Lung (tissue), 12 donors: ENCODE results near the gene HPSE2. TPM values are rescaled to one million over a fixed set of nuclear protein-coding genes. Genes with fewer than 3 reads are reported as not detected.

ENCODE experiments used
- ATAC-seq: fragments of 200-7000 bp; cut with Tn5 transposase; one replicate; pipeline ENCODE4 v1.9.1; 2020; ENCODE audit warnings: moderate number of reproducible peaks; ENCODE audit not compliant: insufficient read depth, low FRiP score
- DNase-seq, 3 donors: peaks; one replicate each; pipeline ENCODE4 v3.0.0-alpha.2; 2013 to 2017
- H3K27ac ChIP-seq, 2 donors: one replicate each; pipeline ENCODE4 v1.5.1; 2013; ENCODE audit warnings: mild to moderate bottlenecking in 2 of 2, moderate library complexity in 2 of 2, control low read depth in 1 of 2, inconsistent platforms in 1 of 2, low read depth in 1 of 2, low read length in 1 of 2
- H3K27me3 ChIP-seq, 3 donors: one replicate each; pipeline ENCODE4 v1.5.1; 2013; ENCODE audit warnings: low read length in 2 of 3; ENCODE audit not compliant: control insufficient read depth in 3 of 3, insufficient read depth in 3 of 3
- H3K36me3 ChIP-seq, 4 donors: one replicate each; pipeline ENCODE4 v1.5.1; 2013; ENCODE audit warnings: low read length in 4 of 4, mild to moderate bottlenecking in 1 of 4, moderate library complexity in 1 of 4; ENCODE audit not compliant: control insufficient read depth in 4 of 4, insufficient read depth in 4 of 4
- H3K4me1 ChIP-seq, 5 donors: one replicate each; pipeline ENCODE4 v1.5.1; 2013; ENCODE audit warnings: low read length in 5 of 5, mild to moderate bottlenecking in 2 of 5, moderate library complexity in 1 of 5; ENCODE audit not compliant: control insufficient read depth in 5 of 5, insufficient read depth in 5 of 5
- H3K4me3 ChIP-seq: one replicate; pipeline ENCODE4 v1.5.1; 2013; ENCODE audit warnings: mild to moderate bottlenecking, control low read depth, moderate library complexity
- H3K9ac ChIP-seq, 2 donors: one replicate each; pipeline ENCODE4 v1.5.1; 2013; ENCODE audit warnings: low read length in 2 of 2, control low read depth in 1 of 2; ENCODE audit not compliant: insufficient read depth in 1 of 2
- H3K9me3 ChIP-seq, 4 donors: one replicate each; pipeline ENCODE4 v1.5.1; 2013; ENCODE audit warnings: low read length in 3 of 4, mild to moderate bottlenecking in 1 of 4, moderate library complexity in 1 of 4; ENCODE audit not compliant: control insufficient read depth in 4 of 4, insufficient read depth in 3 of 4
- CTCF ChIP-seq: IDR thresholded peaks from 2 replicates; pipeline ENCODE4 v1.5.1; 2012; ENCODE audit warnings: mild to moderate bottlenecking; ENCODE audit errors: control extremely low read depth, extremely low read depth
- WGBS, 2 donors: extraction: QIAGEN DNeasy Blood & Tissue Kit; methylation state at CpG; one replicate each; pipeline ENCODE4 v1.1.7; 2013; 5-methylcytosine and 5-hydroxymethylcytosine counted together
- polyA plus RNA-seq, 2 donors: library from polyadenylated mRNA; stranded (reverse); fragments of 200-250 nt; gene quantifications; one replicate each; pipeline ENCODE4 v1.2.1, GENCODE V29; 2013
- total RNA-seq, 2 donors: library from RNA; depleted of rRNA in 1 of 2; stranded (reverse); fragments of >200 nt in 1 of 2; gene quantifications; one replicate each; pipeline ENCODE4 v1.2.1, GENCODE V29; 2014 to 2021
- donor health status: control.
- donor health status: control.
- donor health status: Bipolar disorder and iron deficiency.
- donor health status: healthy.
- donor health status: DM: yes; HTN: yes; CAD: no.

HPSE2 gene
- total and polyA plus RNA-seq, 4 donors: 0.32 to 47.3 (median 1.9) TPM

GRCh38 chr10:98519841-98520240, 715.8 kb downstream of the HPSE2 start:
- no peaks in the 10 kb centered on the region for H3K36me3 ChIP-seq
- no peaks in the 10 kb centered on the region for H3K27me3 ChIP-seq
- no peaks in the 10 kb centered on the region for H3K9me3 ChIP-seq
- no peak for ATAC-seq
- H3K9ac ChIP-seq: no peak overlapping the region
- WGBS, 2 donors: 73 to 85% methylated on average over 2 of the region's 2 CpGs
- no peak overlapping the region for H3K27ac ChIP-seq
- DNase-seq: peak in 1 of 3 donors; percentile 28
- H3K4me3 ChIP-seq: no peak overlapping the region
- TF ChIP-seq CTCF: no peak
- H3K4me1 ChIP-seq: no peaks in the 10 kb centered on the region

- no peaks in the 10 kb centered on the region for H3K36me3 ChIP-seq
- no peaks in the 10 kb centered on the region for H3K9me3 ChIP-seq
- H3K27me3 ChIP-seq: no peaks in the 10 kb centered on the region
- H3K27ac ChIP-seq: no peak overlapping the region
- WGBS, 2 donors: 49 to 78% methylated on average over 2 of the region's 2 CpGs
- H3K9ac ChIP-seq: no peak overlapping the region
- no peak for TF ChIP-seq CTCF
- DNase-seq (no peak), ATAC-seq (no peak)
- no peak overlapping the region for H3K4me3 ChIP-seq
- no peaks in the 10 kb centered on the region for H3K4me1 ChIP-seq
These were observed 718.0 kb downstream of the HPSE2 start for GRCh38 chr10:98517672-98518071.

GRCh38 chr10:98516352-98516751, 719.3 kb downstream of the HPSE2 start:
- DNase-seq (no peak), ATAC-seq (no peak)
- Histone ChIP-seq H3K27me3 (no peaks in the 10 kb centered on the region), H3K9me3 (no peaks in the 10 kb centered on the region), H3K4me1 (no peaks in the 10 kb centered on the region), H3K9ac (no peak overlapping the region), H3K4me3 (no peak overlapping the region), H3K27ac (no peak overlapping the region), H3K36me3 (no peaks in the 10 kb centered on the region)
- 65 to 70% methylated on average over 2 of the region's 2 CpGs for WGBS, 2 donors
- no peak for TF ChIP-seq CTCF

- no peak for TF ChIP-seq CTCF
- H3K27ac ChIP-seq: no peak overlapping the region
These were observed 721.9 kb downstream of the HPSE2 start for GRCh38 chr10:98513704-98514103.

More at GRCh38 chr10:98513704-98514103, 721.9 kb downstream of the HPSE2 start:
- DNase-seq (no peak), ATAC-seq (no peak)
- 26 to 52% methylated on average over 1 of the region's 1 CpG for WGBS, 2 donors
- Histone ChIP-seq H3K9me3 (peaks cover 0 to 4% (median 0%) of the 10 kb centered on the region in 4 donors), H3K9ac (no peak overlapping the region), H3K4me3 (no peak overlapping the region), H3K36me3 (no peaks in the 10 kb centered on the region), H3K27me3 (no peaks in the 10 kb centered on the region), H3K4me1 (no peaks in the 10 kb centered on the region)
